ENCODE results near the gene SEMA4D. TPM values are rescaled to one million over a fixed set of nuclear protein-coding genes. Genes with fewer than 3 reads are reported as not detected.

Gene SEMA4D
- total RNA-seq, 4 donors from 2014 or later: 31.1 to 59.2 (median 42.1) TPM

DNA sequence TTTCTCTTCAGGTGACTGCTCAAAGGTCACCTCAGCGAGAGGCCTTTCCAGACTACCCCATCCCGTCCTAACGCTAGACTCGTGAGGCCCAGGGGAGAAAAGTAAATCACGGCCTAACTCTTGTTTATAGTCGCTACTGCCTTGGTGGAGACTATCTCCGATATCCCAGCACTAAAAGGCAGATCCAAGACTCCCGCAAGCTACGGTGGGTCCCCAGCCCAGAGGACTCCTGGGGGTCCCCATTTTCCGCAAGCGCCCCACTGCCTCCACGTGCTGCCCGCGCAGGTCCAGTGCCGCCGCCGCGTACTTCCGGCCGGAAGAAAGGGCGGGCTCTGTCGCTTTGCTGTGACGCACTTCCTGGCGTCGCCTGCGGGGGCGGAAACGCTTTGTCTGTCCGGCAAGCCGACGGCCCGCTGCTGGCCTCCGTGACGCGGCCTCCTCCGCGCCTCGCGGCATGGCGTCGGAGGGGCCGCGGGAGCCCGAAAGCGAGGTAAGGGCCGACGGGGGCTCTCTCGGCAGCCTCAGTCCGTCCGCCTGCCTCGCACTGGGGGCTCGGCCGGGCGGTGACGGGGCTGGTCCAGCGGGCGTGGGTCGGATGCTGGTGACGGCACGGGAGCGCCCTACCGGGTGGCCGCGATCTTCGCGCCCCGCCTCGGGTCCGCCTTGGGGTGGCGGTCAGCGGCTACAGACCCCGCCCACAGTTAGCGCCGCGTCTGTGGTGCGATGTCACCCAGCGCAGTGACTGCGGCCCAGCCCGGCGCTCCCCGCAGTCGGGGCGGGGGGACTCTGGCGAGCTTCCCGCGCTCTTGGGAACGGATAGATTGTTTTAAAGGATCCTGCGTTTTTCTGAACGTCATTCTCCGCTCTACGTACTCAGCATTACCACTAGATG, 179.5 kb downstream of the SEMA4D start, which contains the start of gene SECISBP2:
Gene SECISBP2, plus strand, starts transcription at position 378 of the 892 bp plus-strand sequence. Its CDS starts 77 bp downstream, at position 455.
- TF ChIP-seq POLR2A (IDR thresholded peaks at IDR 0.05) (peak in 1 of 2 donors; percentile 87), CTCF (IDR thresholded peaks at IDR 0.05) (peak in 1 of 3 donors; percentile 50)
- 0 to 1% methylated on average over 59 to 66 of the region's 91 CpGs for WGBS, 2 donors
- peak; percentile 95 to 99 for DNase-seq (ENCODE audit: low spot score in 2 of 2)
- intact Hi-C loops (cut with DNase I; ENCODE audit: low total_unique reads): no loop called here
- H3K4me3 ChIP-seq (ENCODE audit: low read depth, poor library complexity, severe bottlenecking): peak within 1 kb of the TSS; percentile 45

GRCh38 chr9:89317282-89317681, 180.6 kb downstream of the SEMA4D start:
- TF ChIP-seq CTCF (IDR thresholded peaks at IDR 0.05) (no peak), POLR2A (IDR thresholded peaks at IDR 0.05) (no peak)
- WGBS, 2 donors: 84 to 92% methylated on average over 4 of the region's 4 CpGs
- no peak for DNase-seq (ENCODE audit: low spot score in 2 of 2)
- intact Hi-C loops (cut with DNase I; ENCODE audit: low total_unique reads): no loop called here
- H3K4me3 ChIP-seq (ENCODE audit: low read depth, poor library complexity, severe bottlenecking): no peak overlapping the region

GRCh38 chr9:89315482-89315881, 182.4 kb downstream of the SEMA4D start:
- intact Hi-C loops (cut with DNase I; ENCODE audit: low total_unique reads): no loop called here
- no peak for DNase-seq (ENCODE audit: low spot score in 2 of 2)
- H3K4me3 ChIP-seq (ENCODE audit: low read depth, poor library complexity, severe bottlenecking): no peak overlapping the region
- TF ChIP-seq POLR2A (IDR thresholded peaks at IDR 0.05) (no peak), CTCF (IDR thresholded peaks at IDR 0.05) (no peak)

DNA sequence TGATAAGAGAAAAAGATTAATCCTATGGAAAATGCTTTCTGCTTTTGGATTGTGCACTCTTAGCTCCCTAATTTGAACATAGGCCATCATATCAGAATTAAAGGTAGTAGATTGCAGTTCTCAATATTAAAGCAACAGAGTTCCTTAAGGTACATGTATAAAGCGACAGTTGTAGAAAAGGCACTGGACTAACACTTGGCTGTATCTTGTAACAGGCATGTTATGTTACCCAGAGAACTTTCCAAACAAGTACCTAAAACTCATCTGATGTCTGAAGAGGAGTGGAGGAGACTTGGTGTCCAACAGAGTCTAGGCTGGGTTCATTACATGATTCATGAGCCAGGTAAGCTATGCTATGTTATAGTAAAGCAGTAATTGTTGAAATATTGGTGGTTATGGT, 183.0 kb downstream of the SEMA4D start:
- DNase-seq (ENCODE audit: low spot score in 2 of 2): no peak
- no peak for TF ChIP-seq CTCF (IDR thresholded peaks at IDR 0.05)
- TF ChIP-seq POLR2A (IDR thresholded peaks at IDR 0.05): no peak
- intact Hi-C loops (cut with DNase I; ENCODE audit: low total_unique reads): no loop called here
- WGBS, 2 donors: 95 to 97% methylated on average over 1 of the region's 1 CpG
- no peak overlapping the region for H3K4me3 ChIP-seq (ENCODE audit: low read depth, poor library complexity, severe bottlenecking)

DNA sequence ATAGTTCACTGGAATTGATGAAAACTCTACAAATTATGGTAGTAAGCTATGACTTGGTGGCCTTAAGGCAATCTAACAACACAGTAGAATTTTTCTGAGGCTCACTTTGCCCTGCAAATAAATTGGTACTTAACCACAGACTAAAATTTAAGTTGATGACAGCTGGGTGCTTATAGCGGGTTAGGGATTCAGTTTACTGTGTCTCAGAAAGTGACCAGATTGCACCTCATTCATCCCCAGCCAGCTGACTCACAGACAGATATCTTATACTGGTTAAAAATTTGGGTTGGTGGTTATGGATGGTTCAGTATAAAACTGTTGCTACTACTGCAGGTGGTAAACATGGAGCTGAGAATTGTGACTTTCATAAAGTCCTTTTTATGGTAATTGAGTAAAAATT, 184.1 kb downstream of the SEMA4D start:
- DNase-seq (ENCODE audit: low spot score in 2 of 2): no peak
- intact Hi-C loops (cut with DNase I; ENCODE audit: low total_unique reads): no loop called here
- H3K4me3 ChIP-seq (ENCODE audit: low read depth, poor library complexity, severe bottlenecking): no peak overlapping the region
- 77 to 88% methylated on average over 1 of the region's 1 CpG for WGBS, 2 donors
- no peak for TF ChIP-seq CTCF (IDR thresholded peaks at IDR 0.05)
- no peak for TF ChIP-seq POLR2A (IDR thresholded peaks at IDR 0.05)
